Lower lobe of right lung (tissue), 2 donors: ENCODE measurements around the gene PLXNA4. TPM values are rescaled to one million over a fixed set of nuclear protein-coding genes. Genes with fewer than 3 reads are reported as not detected.

Source experiments
- ATAC-seq, 2 donors: fragments of 200-7000 bp; cut with Tn5 transposase; one replicate each; pipeline ENCODE4 v1.9.1; 2020 to 2022; ENCODE audit warnings: mild to moderate bottlenecking in 2 of 2, moderate library complexity in 2 of 2
- DNase-seq: peaks from one replicate; pipeline ENCODE4 v3.0.0-alpha.2; 2020
- H3K27ac ChIP-seq: fragments of 200-600 bp; one replicate; pipeline ENCODE4 v1.8.0; 2022
- H3K27me3 ChIP-seq: fragments of 200-600 bp; one replicate; pipeline ENCODE4 v1.8.0; 2022; ENCODE audit warnings: low read depth
- H3K36me3 ChIP-seq: fragments of 200-600 bp; one replicate; pipeline ENCODE4 v1.8.0; 2022; ENCODE audit warnings: mild to moderate bottlenecking
- H3K4me1 ChIP-seq: fragments of 200-600 bp; one replicate; pipeline ENCODE4 v1.8.0; 2022
- H3K4me3 ChIP-seq: fragments of 200-600 bp; one replicate; pipeline ENCODE4 v1.8.0; 2022; ENCODE audit warnings: mild to moderate bottlenecking
- H3K9me3 ChIP-seq: fragments of 200-600 bp; one replicate; pipeline ENCODE4 v1.8.0; 2022
- intact Hi-C: fragments of 100-400 bp; cut with DNase I; formaldehyde crosslinking; loops from one replicate; pipeline ENCODE4 v1.11.0; 2022
- total RNA-seq: library from RNA; stranded (reverse); fragmentation: NEBNext Ultra II Directional; extraction: Animal tissue kit (Norgen Biotek cat#: 25700); gene quantifications from one replicate; pipeline ENCODE4 v1.2.1, GENCODE V29; 2021
- TF ChIP-seq, protein P1 (sequence below): fragments of 200-600 bp; IDR thresholded peaks from one replicate; pipeline ENCODE4 v1.8.0; 2022; ENCODE audit warnings: antibody characterized with exemption, mild to moderate bottlenecking
- donor health status: DM: no; HTN: yes; CAD: no; lungs with severe emphysema.

The PLXNA4 gene
- total RNA-seq, 1 donor from 2014 or later = 4.3 TPM

DNA sequence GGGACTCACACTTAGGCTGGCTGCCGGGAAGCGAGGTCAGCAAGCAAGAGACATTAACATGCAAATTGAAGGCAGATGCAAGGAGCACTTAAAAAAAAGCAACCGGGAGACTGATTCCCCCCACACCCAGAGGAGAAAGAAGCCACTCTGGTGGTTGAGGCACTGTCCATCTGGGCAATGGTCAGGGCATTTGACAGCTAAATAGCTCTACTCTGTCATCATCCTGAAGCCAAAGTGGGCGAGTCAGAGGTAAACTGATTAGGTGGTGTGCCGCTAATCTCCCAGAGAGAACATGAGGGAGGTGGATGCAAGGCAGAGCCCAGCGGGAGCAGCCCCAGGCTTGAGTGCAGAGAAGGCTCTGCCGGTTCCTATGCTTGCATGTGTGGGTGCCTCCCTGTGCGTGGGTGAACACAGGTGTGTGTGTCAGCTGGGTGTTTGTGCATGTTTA lies 100.6 kb downstream of the PLXNA4 start:
- Histone ChIP-seq H3K4me3 (no peak overlapping the region), H3K27me3 (no peaks in the 10 kb centered on the region), H3K36me3 (no peaks in the 10 kb centered on the region), H3K27ac (no peak overlapping the region), H3K9me3 (no peaks in the 10 kb centered on the region), H3K4me1 (peaks cover 11% of the 10 kb centered on the region)
- DNase-seq (no peak), ATAC-seq (no peak)
- TF ChIP-seq, protein P1, sequence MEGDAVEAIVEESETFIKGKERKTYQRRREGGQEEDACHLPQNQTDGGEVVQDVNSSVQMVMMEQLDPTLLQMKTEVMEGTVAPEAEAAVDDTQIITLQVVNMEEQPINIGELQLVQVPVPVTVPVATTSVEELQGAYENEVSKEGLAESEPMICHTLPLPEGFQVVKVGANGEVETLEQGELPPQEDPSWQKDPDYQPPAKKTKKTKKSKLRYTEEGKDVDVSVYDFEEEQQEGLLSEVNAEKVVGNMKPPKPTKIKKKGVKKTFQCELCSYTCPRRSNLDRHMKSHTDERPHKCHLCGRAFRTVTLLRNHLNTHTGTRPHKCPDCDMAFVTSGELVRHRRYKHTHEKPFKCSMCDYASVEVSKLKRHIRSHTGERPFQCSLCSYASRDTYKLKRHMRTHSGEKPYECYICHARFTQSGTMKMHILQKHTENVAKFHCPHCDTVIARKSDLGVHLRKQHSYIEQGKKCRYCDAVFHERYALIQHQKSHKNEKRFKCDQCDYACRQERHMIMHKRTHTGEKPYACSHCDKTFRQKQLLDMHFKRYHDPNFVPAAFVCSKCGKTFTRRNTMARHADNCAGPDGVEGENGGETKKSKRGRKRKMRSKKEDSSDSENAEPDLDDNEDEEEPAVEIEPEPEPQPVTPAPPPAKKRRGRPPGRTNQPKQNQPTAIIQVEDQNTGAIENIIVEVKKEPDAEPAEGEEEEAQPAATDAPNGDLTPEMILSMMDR = no peak
- intact Hi-C loops = no loop called here

DNA sequence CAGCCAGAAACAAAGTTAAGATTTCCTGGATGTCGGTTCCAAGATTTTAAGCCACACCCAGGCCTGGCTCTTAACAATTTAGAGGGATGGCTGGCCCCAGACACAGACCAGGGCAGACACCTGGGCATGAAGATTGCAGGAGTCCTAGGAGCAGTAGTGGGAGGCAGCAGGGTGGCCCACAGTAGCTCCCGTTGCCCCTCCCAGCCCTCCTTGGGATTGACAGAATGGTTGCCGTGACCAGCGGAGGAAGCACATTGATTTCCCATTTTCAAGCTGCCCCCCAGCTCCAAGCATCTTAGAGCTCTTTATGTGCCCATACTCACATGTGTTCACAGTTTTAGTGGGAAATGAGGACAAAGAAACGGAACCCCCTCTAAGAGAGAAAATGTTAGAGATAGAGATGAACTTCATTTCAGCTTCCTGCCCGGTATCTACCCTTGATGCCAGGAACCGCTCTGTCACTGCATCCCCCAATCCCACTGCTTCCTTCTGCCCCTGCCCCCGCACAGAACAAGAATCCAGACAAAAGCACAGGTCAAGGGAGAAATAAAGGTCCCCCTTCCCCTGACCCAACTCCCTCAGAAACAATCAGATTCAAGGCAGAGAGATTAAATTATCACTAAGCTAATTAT lies 101.1 kb downstream of the PLXNA4 start:
- no peaks in the 10 kb centered on the region for H3K27me3 ChIP-seq
- no peak overlapping the region for H3K4me3 ChIP-seq
- H3K4me1 ChIP-seq = peaks cover 11% of the 10 kb centered on the region
- no peaks in the 10 kb centered on the region for H3K36me3 ChIP-seq
- H3K9me3 ChIP-seq = no peaks in the 10 kb centered on the region
- intact Hi-C loops = no loop called here
- DNase-seq (no peak), ATAC-seq (no peak)
- H3K27ac ChIP-seq = no peak overlapping the region
- TF ChIP-seq, protein P1 = no peak

DNA sequence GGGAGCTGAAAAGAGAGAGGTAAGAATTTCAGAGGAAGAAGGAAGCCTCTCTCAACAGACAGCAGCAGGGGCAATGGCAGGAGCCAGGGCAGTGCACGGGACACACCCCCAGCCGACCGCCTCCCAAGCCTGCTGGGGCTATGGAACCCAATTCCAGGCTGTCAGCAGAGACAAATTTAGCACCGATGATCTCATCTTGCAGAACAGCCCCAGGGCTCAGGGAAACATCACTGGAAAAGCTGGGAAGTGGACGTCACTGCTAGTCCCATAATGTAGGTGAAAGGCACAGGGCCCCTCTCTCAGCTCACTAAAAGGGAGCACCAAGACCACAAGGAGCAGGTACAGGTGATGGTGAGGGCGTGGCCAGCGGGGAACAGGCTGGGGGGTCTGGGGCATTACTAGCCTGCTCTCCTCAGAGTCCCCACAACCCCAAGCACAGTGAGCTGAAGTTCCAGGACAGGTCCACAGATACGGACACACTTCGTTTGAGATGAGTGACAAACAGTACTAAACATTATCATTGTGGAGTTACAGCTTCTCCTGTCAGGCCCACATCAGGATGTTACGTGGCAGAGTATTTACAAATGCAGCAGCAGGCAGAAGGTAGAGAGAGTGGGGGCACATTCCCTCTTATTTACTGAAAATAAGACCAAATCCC lies 103.7 kb downstream of the PLXNA4 start:
- peak in 1 of 2 donors; percentile 24 for ATAC-seq
- Histone ChIP-seq H3K9me3 (no peaks in the 10 kb centered on the region), H3K4me3 (no peak overlapping the region), H3K27ac (no peak overlapping the region), H3K36me3 (no peaks in the 10 kb centered on the region), H3K27me3 (no peaks in the 10 kb centered on the region), H3K4me1 (peaks cover 11% of the 10 kb centered on the region)
- TF ChIP-seq, protein P1 = no peak
- intact Hi-C loops = no loop called here
- DNase-seq = no peak

DNA sequence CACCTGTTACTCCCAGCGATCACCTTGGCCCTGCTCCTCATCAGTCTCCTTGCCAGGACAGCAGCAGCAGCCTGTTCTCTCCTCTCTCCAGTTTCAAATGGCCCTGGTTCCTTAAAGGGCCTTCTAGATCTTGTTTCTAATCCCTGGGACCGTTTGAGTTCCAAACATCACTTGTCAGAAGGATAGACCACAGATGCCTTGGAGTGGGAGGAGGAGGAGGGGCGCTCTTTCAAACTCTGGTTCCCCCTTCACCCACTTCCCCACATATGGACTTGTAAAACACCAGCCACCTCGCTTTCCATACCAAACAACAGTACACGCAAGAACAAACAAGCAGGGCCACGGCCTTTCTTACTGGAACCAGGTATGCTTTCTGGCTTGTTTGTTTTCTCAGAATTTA lies 104.8 kb downstream of the PLXNA4 start:
- Histone ChIP-seq H3K9me3 (no peaks in the 10 kb centered on the region), H3K36me3 (no peaks in the 10 kb centered on the region), H3K4me1 (peaks cover 11% of the 10 kb centered on the region), H3K27me3 (no peaks in the 10 kb centered on the region), H3K4me3 (no peak overlapping the region), H3K27ac (no peak overlapping the region)
- TF ChIP-seq, protein P1 = no peak
- DNase-seq = no peak
- no peak for ATAC-seq
- intact Hi-C loops = no loop called here

DNA sequence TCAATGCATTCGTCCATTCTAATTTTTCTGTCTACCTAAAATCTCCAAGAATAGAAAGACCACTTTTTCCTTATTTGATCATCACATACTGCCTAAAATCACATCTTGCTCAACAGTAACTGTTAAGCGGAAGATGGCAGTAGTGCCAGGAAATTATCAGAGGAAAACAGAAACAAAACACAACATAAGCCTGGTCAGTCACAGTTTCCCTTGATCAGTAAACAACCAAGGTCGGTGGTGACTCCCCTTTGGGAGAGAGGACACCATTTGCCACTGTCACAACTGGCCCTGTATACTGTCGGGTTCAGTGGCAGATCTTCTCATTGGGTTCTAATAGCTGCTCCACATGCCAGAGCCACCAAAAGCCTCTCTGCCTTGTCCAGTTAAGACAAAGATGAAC lies 106.6 kb downstream of the PLXNA4 start:
- intact Hi-C loops = no loop called here
- no peaks in the 10 kb centered on the region for H3K36me3 ChIP-seq
- TF ChIP-seq, protein P1 = no peak
- H3K9me3 ChIP-seq = no peaks in the 10 kb centered on the region
- H3K27me3 ChIP-seq = no peaks in the 10 kb centered on the region
- H3K4me3 ChIP-seq = no peak overlapping the region
- ATAC-seq (no peak), DNase-seq (no peak)
- no peak overlapping the region for H3K27ac ChIP-seq
- peaks cover 5% of the 10 kb centered on the region for H3K4me1 ChIP-seq
